HEK293T (cell line): ENCODE results near the gene HTRA3.

ENCODE experiments used
- ARNT ChIP-seq: fragments of 450-650 bp; IDR thresholded peaks from 2 replicates; pipeline ENCODE4 v1.6.1; 2017; ENCODE audit warnings: mild to moderate bottlenecking
- BHLHE40 ChIP-seq: fragments of 450-650 bp; IDR thresholded peaks from 2 replicates; pipeline ENCODE4 v1.6.1; 2016; ENCODE audit warnings: mild to moderate bottlenecking, moderate library complexity, borderline replicate concordance
- ELF4 ChIP-seq: fragments of 450-650 bp; IDR thresholded peaks from 2 replicates; pipeline ENCODE4 v1.6.1; 2017; ENCODE audit warnings: antibody characterized with exemption
- FOXK2 ChIP-seq: fragments of 450-650 bp; IDR thresholded peaks from 2 replicates; pipeline ENCODE4 v1.6.1; 2016; ENCODE audit warnings: mild to moderate bottlenecking
- FOXM1 ChIP-seq: fragments of 450-650 bp; IDR thresholded peaks from 2 replicates; pipeline ENCODE4 v1.6.1; 2017; ENCODE audit warnings: mild to moderate bottlenecking, borderline replicate concordance
- HDGF ChIP-seq: fragments of 450-650 bp; IDR thresholded peaks from 2 replicates; pipeline ENCODE4 v1.6.1; 2017; ENCODE audit warnings: antibody characterized with exemption, borderline replicate concordance
- NFRKB ChIP-seq: fragments of 450-650 bp; IDR thresholded peaks from 2 replicates; pipeline ENCODE4 v1.6.1; 2016; ENCODE audit warnings: mild to moderate bottlenecking, moderate library complexity
- SP1 ChIP-seq: fragments of 450-650 bp; IDR thresholded peaks from 2 replicates; pipeline ENCODE4 v1.6.1; 2017
- SUZ12 ChIP-seq: fragments of 450-650 bp; IDR thresholded peaks from 2 replicates; pipeline ENCODE4 v1.6.1; 2016; ENCODE audit warnings: mild to moderate bottlenecking
- TARDBP ChIP-seq: fragments of 450-650 bp; IDR thresholded peaks from 2 replicates; pipeline ENCODE4 v1.6.1; 2016
- ZNF384 ChIP-seq: fragments of 450-650 bp; IDR thresholded peaks from 2 replicates; pipeline ENCODE4 v1.6.1; 2016

DNA sequence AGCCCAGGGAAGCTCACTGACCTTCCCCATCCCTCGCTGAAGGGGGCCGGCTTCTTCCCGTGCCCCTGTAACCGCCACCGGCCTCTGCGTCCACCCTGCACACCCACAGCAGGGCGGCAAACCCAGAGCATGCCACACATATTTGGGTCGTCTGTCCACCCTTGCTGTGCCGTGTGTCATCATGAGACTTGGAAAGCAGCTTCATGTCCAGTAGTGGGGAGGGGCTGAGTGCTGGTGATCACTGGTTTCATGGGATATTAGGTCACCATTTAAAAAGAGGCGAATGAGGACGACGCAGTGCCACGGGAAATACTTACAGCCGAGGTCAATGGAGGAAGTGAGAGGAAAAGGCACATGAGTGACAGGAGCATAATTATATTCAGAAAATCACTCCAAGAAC lies 74.8 kb downstream of the HTRA3 start:
- TF ChIP-seq FOXM1, result no peak
- TF ChIP-seq BHLHE40, result no peak
- TF ChIP-seq ZNF384, result no peak
- no peak for TF ChIP-seq HDGF
- TF ChIP-seq ARNT, result no peak
- TF ChIP-seq ELF4, result no peak
- no peak for TF ChIP-seq SUZ12
- TF ChIP-seq NFRKB, result no peak
- TF ChIP-seq TARDBP, result no peak
- no peak for TF ChIP-seq FOXK2
- TF ChIP-seq SP1, result no peak
